HG02610 (cell line): ENCODE measurements around the gene SCML1.
"Not testable (repeated sequence)": the region's sequence is repeated elsewhere in the genome, so short reads cannot be mapped to it uniquely, and the experiment has no call there.

Source experiments
- ATAC-seq: cut with Tn5 transposase; IDR thresholded peaks from one replicate; pipeline ENCODE4 v1.9.1; 2021; ENCODE audit warnings: mild to moderate bottlenecking, moderate library complexity; ENCODE audit not compliant: unreplicated experiment

SCML1 gene

GRCh38 chrX:17738737-17739535 is 1.6 kb downstream of the SCML1 start:
- ATAC-seq: no peak

- no peak for ATAC-seq
Observed at GRCh38 chrX:17740137-17741122, 3.1 kb downstream of the SCML1 start.

- no peak for ATAC-seq
Observed at GRCh38 chrX:17741123-17741511, 3.8 kb downstream of the SCML1 start.

GRCh38 chrX:17743913-17744312 is 6.6 kb downstream of the SCML1 start:
- ATAC-seq: no peak

GRCh38 chrX:17744896-17745523 is 7.7 kb downstream of the SCML1 start:
- no peak for ATAC-seq

- ATAC-seq: no peak
Observed at GRCh38 chrX:17747692-17748091, 10.4 kb downstream of the SCML1 start.

GRCh38 chrX:17748684-17749083 is 11.4 kb downstream of the SCML1 start:
- no peak for ATAC-seq

- no peak for ATAC-seq
Observed at GRCh38 chrX:17750436-17750835, 13.1 kb downstream of the SCML1 start.

GRCh38 chrX:17758382-17758781 is 21.1 kb downstream of the SCML1 start:
- ATAC-seq: peak; percentile 67

GRCh38 chrX:17759990-17760389 is 22.7 kb downstream of the SCML1 start:
- ATAC-seq: no peak

- no peak for ATAC-seq
Observed at GRCh38 chrX:17767734-17768133, 30.4 kb downstream of the SCML1 start.

GRCh38 chrX:17768997-17769396 is 31.7 kb downstream of the SCML1 start:
- no peak for ATAC-seq

- no peak for ATAC-seq
Observed at GRCh38 chrX:17769701-17770269, 32.5 kb downstream of the SCML1 start.

- no peak for ATAC-seq
Observed at GRCh38 chrX:17773221-17773876, 36.1 kb downstream of the SCML1 start.

GRCh38 chrX:17774053-17774452 is 36.8 kb downstream of the SCML1 start:
- no peak for ATAC-seq

- no peak for ATAC-seq
Observed at GRCh38 chrX:17778997-17779396, 41.7 kb downstream of the SCML1 start.

GRCh38 chrX:17779434-17779833 is 42.1 kb downstream of the SCML1 start:
- ATAC-seq: no peak

- not testable (repeated sequence) for ATAC-seq
Observed at GRCh38 chrX:17786554-17787347, 49.5 kb downstream of the SCML1 start.

- no peak for ATAC-seq
Observed at GRCh38 chrX:17787557-17787956, 50.3 kb downstream of the SCML1 start.

GRCh38 chrX:17788439-17788838 is 51.1 kb downstream of the SCML1 start:
- ATAC-seq: no peak
